HG03432 (cell line): ENCODE data around the gene KIAA1958.
A peak's percentile ranks its signal among the peaks of the same experiment; 100 is the strongest.

Experiments used
- ATAC-seq: cut with Tn5 transposase; IDR thresholded peaks from one replicate; pipeline ENCODE4 v1.9.1; 2021; ENCODE audit warnings: mild to moderate bottlenecking, moderate library complexity; ENCODE audit not compliant: unreplicated experiment

The KIAA1958 gene

DNA sequence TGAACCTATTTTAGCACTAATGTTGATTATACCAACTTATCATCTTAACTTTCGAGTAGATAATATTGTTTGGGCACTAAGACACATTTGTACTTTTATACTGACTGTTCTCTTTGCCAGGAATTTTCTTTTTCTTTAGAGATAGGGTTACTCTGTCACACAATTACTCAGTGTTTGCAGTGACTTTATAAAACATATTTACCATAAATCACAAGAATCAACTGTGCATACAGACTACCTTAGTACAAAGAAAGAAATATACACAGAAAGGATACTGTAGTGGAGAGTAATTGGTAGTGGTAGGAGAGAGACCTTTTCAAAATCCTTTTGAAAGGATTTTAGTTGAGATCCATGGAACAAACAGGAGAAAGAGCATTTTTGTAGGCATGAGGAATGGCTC lies 40.3 kb downstream of the KIAA1958 start:
- ATAC-seq: no peak

GRCh38 chr9:112527959-112528358 lies 41.3 kb downstream of the KIAA1958 start:
- ATAC-seq: no peak

DNA sequence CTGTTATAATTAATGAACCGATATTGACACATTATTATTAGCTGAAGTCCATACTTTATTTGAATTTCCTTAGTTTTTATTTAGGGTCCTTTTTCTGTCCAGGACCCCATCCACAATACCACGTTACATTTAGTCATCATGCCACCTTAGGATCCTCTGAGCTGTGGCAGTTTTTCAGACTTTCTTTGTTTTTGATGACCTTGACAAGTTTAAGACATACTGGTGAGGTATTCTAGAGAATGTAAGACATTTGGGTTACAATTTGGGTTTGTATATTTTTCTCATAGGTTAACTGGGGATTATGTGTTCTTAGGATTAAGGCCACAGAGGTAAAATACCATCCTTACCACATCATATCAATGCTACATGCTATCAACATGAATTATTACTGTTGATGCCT lies 42.7 kb downstream of the KIAA1958 start:
- no peak for ATAC-seq

GRCh38 chr9:112530751-112531205 lies 44.2 kb downstream of the KIAA1958 start:
- ATAC-seq: no peak

- no peak for ATAC-seq
Measured at GRCh38 chr9:112531666-112532282, 45.1 kb downstream of the KIAA1958 start.

DNA sequence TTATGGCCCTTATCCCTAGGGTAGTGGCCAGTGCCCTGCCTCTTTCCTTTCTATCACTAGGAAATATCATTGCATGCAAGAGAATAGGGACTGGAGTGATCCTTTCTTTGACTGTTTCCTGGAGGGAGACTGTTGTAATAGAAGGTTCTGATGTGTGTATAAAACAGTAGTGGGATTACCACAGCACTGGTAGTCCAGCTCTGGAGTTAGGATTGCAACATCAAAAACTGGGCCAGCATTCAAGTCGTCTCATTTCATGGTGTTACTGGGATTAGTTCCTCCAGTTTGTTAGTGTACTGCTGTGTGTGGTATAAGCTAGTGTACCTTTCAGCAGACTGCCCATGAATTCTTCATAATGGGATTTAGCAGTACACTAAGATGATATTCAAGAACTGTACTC lies 45.8 kb downstream of the KIAA1958 start:
- no peak for ATAC-seq

- no peak for ATAC-seq
Measured at GRCh38 chr9:112533660-112534059, 47.0 kb downstream of the KIAA1958 start.

DNA sequence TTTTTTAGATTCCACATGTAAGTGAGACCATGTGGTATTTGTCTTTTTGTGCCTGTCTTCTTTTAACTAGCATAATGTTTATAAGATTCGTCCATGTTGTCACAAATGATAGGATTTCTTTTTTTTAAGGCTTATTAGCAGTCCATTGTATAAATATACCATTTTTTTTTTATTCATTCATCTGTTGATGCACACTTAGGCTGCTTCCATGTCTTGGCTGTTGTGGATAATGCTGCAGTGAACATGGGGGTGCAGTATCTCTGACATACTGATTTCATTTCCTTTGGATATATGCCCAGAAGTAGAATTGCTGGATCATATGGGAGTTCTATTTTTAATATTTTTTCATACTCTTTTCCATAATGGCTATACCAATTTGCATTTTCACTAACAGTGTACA lies 48.7 kb downstream of the KIAA1958 start:
- ATAC-seq: no peak

GRCh38 chr9:112535811-112536210 lies 49.2 kb downstream of the KIAA1958 start:
- no peak for ATAC-seq

DNA sequence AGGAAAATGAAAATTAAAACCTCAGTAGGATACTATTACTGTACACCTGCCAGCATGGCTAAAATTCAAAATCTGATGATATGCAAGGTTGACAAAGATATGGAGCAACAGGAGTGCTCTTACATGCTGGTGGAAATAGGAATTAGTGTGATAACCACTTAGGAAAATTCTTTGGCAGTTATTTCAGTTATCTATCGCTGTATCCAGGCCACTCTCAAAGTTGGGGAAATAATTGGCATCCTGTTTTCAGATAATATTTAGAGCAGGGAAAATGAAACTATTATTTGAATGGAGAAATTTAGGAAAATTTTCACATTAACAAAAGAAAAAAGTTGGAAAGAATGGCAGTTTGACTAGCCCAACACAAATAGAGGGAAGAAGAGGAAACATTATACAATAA lies 50.9 kb downstream of the KIAA1958 start:
- ATAC-seq: no peak

DNA sequence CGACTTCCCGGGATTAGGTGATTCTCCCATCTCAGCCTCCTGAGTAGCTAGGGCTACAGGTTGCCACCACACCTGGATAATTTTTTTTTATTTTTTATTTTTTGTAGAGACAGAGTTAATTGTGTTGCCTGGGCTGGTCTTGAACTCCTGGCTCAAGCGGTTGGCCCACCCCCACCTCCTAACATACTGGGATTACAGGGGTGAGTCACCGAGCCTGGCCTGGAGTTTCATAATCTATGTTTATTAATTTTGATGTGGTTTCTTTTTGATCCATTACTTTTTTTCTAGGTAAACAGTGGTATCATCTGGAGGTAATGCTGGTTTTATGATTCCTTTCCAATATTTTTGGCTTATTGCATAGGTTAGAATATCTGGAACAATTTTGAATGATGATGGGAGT lies 54.2 kb downstream of the KIAA1958 start:
- no peak for ATAC-seq

GRCh38 chr9:112541685-112542084 lies 55.1 kb downstream of the KIAA1958 start:
- no peak for ATAC-seq

GRCh38 chr9:112542593-112543292 lies 56.1 kb downstream of the KIAA1958 start:
- ATAC-seq: no peak

DNA sequence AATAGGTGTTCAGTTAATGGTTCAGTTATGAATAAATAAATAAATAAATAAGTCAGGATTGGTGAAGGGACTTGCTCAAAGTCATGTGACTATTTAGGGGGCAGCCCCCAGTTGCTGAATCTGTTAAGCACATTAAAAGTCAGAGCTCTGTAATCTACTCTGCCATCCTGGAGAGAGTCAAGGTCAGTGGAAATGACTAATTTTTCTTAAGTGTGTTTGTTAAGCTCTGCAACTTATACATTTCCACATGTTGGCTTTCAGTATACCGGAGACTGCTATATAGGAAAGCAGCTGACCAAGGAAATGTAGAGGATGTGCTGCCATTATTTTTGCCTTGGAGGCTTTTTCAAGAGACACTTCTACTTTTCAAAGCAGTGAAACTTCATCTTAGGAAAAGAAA lies 57.9 kb downstream of the KIAA1958 start:
- no peak for ATAC-seq

DNA sequence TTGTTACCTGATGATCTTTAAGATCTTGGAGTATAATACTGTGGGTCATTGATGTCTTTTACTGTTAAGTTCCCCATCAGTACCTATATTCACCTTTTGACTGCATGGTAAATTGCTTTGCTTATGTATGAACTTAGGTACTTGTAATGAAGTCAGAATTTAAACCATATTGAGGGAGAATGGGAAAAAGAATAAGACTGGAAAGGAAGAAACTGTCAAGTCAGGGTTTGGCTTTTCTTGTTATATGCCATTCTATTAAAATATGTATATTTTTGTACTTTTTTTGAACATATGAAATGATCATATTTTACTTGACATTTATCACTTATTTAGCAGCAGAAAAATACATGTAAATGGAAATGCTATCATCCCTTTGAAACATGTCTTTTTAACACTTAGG lies 58.6 kb downstream of the KIAA1958 start:
- no peak for ATAC-seq

DNA sequence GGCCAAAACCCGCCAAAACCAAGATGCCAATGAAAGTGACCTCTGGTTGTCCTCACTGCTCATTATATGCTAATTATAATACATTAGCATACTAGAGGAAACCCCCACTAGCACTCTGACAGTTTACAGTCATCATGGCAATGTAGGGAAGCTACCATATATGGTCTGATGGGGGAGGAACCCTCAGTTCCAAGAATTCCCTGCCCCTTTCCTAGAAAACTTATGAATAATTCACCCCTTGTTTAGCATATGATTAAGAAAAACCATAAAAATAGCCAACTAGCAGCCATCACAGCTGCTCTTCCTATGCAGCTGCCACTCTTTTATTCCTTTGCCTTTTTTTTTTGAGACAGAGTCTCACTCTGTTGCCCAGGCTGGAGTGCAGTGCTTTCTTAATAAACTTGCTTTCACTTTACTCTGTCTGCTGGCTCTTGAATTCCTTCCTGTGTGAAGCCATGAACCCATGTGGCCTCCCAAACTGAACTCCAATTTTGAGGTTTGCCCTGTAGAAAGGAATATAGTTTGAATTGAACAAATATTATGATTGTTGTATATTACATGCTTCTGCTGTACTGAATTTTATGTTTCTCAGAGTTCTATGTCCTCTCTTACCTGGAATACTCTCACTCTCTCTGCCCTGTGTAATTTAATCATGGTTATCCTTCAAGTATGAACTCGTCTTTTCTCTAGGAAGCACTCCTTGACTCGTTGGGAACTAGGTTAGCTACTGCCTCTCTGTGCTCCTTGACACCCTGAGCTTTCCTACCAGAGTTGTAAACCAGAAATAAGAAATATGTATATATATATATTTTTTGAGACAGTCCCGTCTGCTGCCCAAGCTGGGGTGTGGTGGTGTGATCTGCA lies 59.8 kb downstream of the KIAA1958 start:
- peak; percentile 55 for ATAC-seq

GRCh38 chr9:112548051-112548440 lies 61.4 kb downstream of the KIAA1958 start:
- no peak for ATAC-seq

- ATAC-seq: no peak
Measured at GRCh38 chr9:112548836-112549595, 62.4 kb downstream of the KIAA1958 start.

- ATAC-seq: no peak
Measured at GRCh38 chr9:112550531-112550930, 63.9 kb downstream of the KIAA1958 start.

- ATAC-seq: no peak
Measured at GRCh38 chr9:112551641-112552040, 65.0 kb downstream of the KIAA1958 start.
